Measurements from ENCODE around the gene PMVK.

- TF ChIP-seq CTCF (IDR thresholded peaks at IDR 0.05) (peak; percentile 53 to 82 (median 72)), POLR2A (IDR thresholded peaks at IDR 0.05) (no peak)
Observed at GRCh38 chr1:154943649-154944400, 7.3 kb upstream of the PMVK start.

Measured in esophagus squamous epithelium (tissue), 4 donors.